Measurements from ENCODE around the gene JPH4.

DNA sequence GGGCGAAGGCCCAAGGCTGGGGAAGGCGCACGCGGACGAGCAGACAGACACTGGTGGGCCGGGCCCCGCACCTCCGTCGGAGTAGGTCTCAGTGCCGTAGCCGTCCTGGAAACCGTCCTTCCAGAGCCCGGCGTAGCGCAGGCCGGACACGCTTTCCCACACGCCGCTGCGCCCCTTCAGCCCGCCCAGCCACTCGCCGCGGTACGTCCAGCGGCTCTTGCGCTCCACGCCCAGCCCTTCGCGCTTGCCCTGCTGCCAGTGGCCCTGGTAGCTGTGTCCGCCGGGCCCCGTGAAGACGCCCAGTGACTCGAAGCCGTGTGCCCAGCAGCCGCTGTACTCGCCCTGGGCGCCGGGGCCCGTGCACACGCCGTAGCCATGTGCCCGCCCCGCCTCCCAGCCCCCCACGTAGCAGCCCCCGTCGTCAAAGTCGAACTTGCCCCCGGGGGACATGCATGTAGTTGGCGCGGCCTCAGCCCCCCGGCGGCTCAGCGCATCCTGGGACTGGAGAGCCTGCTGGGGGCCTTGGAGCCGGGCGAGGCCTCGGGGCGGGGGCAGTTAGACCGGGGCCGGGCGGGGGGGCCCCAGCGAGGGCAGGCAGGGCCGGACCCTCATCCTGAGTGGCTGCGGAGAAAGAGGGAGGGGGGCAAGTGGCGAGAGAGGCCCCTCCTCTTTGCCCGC, 1.4 kb downstream of the JPH4 start:
- TF ChIP-seq, protein P1, sequence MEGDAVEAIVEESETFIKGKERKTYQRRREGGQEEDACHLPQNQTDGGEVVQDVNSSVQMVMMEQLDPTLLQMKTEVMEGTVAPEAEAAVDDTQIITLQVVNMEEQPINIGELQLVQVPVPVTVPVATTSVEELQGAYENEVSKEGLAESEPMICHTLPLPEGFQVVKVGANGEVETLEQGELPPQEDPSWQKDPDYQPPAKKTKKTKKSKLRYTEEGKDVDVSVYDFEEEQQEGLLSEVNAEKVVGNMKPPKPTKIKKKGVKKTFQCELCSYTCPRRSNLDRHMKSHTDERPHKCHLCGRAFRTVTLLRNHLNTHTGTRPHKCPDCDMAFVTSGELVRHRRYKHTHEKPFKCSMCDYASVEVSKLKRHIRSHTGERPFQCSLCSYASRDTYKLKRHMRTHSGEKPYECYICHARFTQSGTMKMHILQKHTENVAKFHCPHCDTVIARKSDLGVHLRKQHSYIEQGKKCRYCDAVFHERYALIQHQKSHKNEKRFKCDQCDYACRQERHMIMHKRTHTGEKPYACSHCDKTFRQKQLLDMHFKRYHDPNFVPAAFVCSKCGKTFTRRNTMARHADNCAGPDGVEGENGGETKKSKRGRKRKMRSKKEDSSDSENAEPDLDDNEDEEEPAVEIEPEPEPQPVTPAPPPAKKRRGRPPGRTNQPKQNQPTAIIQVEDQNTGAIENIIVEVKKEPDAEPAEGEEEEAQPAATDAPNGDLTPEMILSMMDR (IDR thresholded peaks at IDR 0.05) = no peak
- TF ChIP-seq EZH2 (IDR thresholded peaks at IDR 0.05) (no peak), EZH2phosphoT487 (IDR thresholded peaks at IDR 0.05) (no peak)
